CD1c-positive myeloid dendritic cell (primary cell): Measurements from ENCODE around the gene PYGB.
A peak's percentile ranks its signal among the peaks of the same experiment; 100 is the strongest.
"Not testable (repeated sequence)": the region's sequence is repeated elsewhere in the genome, so short reads cannot be mapped to it uniquely, and the experiment has no call there.

Experiments used
- DNase-seq: peaks from one replicate; pipeline ENCODE4 v3.0.0-alpha.2; 2016; ENCODE audit errors: extremely low spot score

PYGB gene

DNA sequence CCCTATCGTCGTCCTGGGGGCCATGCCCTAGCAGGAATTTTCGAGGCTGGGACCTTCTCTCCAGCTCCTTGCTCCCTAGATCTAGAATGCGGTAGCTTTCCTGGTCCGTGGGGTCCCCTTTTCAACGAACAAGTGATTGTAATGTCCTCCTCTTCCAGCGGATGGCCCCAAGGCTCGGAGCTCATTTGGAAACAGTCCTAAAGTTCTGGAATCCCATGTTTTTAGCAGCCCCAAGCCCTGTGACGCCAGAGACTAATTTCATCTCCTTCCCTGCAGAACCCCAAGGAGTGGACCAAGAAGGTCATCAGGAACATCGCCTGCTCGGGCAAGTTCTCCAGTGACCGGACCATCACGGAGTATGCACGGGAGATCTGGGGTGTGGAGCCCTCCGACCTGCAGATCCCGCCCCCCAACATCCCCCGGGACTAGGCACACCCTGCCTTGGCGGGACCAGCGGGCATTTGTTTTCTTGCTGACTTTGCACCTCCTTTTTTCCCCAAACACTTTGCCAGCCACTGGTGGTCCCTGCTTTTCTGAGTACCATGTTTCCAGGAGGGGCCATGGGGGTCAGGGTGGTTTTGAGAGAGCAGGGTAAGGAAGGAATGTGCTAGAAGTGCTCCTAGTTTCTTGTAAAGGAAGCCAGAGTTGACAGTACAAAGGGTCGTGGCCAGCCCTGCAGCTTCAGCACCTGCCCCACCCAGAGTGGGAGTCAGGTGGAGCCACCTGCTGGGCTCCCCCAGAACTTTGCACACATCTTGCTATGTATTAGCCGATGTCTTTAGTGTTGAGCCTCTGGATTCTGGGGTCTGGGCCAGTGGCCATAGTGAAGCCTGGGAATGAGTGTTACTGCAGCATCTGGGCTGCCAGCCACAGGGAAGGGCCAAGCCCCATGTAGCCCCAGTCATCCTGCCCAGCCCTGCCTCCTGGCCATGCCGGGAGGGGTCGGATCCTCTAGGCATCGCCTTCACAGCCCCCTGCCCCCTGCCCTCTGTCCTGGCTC, 48.5 kb downstream of the PYGB start:
- no peak for DNase-seq

DNA sequence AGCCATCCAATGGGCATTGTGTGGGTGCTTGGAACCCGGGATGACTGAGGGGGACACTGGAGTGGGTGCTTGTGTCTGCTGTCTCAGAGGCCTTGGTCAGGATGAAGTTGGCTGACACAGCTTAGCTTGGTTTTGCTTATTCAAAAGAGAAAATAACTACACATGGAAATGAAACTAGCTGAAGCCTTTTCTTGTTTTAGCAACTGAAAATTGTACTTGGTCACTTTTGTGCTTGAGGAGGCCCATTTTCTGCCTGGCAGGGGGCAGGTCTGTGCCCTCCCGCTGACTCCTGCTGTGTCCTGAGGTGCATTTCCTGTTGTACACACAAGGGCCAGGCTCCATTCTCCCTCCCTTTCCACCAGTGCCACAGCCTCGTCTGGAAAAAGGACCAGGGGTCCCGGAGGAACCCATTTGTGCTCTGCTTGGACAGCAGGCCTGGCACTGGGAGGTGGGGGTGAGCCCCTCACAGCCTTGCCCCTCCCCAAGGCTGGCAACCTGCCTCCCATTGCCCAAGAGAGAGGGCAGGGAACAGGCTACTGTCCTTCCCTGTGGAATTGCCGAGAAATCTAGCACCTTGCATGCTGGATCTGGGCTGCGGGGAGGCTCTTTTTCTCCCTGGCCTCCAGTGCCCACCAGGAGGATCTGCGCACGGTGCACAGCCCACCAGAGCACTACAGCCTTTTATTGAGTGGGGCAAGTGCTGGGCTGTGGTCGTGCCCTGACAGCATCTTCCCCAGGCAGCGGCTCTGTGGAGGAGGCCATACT, 49.4 kb downstream of the PYGB start:
- no peak for DNase-seq

- DNase-seq: no peak
Measured at GRCh38 chr20:25299806-25300205, 51.9 kb downstream of the PYGB start.

GRCh38 chr20:25300496-25301170, 52.7 kb downstream of the PYGB start:
- DNase-seq: no peak

DNA sequence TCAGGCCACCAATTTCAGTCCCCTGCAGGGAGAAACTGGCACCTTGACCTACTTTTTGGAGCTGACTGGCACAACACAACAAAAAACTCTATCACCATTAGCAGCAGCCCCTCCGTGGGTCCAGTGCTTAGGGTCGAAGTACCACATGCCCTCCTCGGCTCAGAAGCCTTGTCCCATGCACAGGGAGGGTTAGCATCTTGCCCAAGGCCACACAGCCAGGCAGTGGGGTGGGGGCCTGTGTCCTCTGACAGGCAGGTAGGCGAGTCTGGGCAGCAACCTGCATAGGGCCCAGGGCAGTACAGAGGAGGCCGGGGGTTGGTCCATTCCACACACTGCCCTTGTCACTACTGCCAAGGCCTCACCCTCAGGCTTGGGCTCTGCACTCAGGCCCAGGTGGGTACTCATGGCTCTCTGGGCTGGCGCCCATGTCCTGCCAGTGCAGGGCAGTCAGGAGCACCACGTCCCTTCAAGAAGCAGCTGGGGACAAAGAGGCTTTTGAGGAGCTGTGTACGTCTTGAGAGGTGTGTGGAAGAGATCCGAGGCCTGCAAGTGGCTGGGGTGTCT, 53.6 kb downstream of the PYGB start:
- DNase-seq: no peak

DNA sequence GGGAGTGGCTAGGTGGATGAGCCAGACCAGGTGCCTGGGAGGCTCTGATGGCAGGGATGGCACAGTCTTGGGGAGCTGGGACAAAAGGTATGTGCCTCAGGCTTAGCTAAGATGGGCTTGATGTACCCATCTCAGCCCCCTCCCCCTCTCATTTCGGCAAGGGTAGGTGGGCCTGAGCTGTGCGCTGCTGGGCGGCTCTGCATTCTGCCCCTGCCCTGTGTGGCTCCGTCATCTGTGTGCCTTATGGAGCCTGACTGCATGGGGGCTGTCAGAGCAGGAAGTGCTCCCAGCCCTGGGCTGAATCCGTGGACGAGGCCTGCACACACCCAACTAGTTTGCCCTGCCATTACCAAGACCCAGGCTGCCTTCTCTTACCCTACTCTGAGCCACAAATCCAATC, 54.7 kb downstream of the PYGB start:
- no peak for DNase-seq

- DNase-seq: no peak
Measured at GRCh38 chr20:25303292-25304024, 55.6 kb downstream of the PYGB start.

DNA sequence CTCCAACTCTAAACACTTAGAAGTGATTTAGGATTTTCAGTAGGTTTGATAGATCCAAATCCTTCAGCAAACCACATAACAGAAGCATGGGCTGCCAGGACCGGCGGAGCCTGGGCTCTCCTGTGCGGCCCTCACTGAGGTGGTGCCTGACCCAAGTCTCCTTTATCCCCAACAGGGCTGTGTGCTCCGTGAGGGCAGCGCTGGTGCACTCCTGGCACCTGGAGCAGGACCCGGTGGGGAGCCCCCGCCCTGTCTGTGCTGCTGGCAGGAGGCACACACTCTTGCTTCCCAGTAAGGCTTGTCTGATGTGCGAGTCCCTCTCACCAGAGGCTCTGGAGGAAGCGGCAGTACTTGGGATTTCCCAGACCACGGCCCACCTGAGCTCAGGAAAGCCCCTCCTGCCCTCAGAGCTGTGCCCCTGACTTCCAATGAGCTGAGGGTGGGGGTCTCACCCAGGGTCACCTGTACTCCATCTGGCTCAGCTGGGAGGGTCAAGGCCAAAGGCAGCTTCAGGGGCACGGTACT, 56.2 kb downstream of the PYGB start:
- no peak for DNase-seq

- DNase-seq: no peak
Measured at GRCh38 chr20:25306991-25307903, 59.4 kb downstream of the PYGB start.

DNA sequence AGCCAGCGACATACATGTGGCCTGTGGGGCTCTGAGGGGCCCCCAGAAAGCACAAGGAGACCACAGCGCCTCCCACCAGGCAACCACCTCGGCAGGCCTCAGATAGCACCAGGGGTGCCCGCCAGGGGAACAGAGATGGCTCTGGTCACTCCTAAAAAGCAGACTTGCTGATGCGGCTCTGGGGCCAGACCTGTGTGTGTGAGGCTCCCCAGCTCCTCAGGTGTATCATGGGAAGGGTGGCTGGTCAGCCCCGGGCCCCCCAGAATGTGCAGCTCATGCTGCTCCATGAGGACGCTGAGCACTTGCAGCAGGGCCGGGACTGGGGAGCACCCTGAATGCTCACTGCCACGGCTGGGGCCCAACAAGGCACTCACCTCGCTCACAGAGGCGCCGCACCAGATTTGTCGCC, 60.2 kb downstream of the PYGB start:
- DNase-seq: peak; percentile 49

DNA sequence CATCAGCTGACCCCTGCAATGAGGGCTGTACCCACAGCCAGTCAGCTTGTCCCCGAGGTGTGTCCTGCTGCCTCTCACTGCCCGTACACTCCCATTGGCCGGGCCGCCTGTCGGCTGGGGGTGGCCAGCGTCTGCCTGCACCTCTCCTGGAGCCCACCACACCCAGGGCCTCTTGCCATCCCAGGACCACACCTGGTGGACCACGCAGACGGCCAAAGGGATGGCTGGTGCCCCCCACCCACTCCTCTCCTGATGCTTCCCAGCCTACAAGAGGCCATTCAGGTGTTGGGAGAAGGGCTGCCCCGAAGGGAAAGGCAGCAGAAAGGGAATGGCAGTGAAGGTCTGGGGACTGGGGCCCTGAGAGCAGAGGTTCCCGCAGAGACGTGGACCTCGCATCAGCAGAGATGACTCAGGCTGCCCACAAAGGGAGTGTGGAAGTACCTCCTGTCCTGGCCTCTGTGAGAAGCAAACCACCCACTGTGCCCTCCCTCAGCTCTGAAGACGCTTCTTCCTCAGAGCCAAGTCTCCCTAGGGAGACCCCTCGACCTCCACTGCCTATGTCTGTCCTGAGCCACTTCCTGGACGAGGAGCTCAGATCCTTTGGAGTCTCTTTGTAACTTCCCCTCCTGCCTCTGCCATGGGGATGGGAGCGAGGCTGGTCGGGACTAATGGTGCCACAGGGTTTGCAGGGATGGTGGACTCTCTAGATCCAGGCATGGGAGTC, 60.9 kb downstream of the PYGB start:
- peak; percentile 81 for DNase-seq

DNA sequence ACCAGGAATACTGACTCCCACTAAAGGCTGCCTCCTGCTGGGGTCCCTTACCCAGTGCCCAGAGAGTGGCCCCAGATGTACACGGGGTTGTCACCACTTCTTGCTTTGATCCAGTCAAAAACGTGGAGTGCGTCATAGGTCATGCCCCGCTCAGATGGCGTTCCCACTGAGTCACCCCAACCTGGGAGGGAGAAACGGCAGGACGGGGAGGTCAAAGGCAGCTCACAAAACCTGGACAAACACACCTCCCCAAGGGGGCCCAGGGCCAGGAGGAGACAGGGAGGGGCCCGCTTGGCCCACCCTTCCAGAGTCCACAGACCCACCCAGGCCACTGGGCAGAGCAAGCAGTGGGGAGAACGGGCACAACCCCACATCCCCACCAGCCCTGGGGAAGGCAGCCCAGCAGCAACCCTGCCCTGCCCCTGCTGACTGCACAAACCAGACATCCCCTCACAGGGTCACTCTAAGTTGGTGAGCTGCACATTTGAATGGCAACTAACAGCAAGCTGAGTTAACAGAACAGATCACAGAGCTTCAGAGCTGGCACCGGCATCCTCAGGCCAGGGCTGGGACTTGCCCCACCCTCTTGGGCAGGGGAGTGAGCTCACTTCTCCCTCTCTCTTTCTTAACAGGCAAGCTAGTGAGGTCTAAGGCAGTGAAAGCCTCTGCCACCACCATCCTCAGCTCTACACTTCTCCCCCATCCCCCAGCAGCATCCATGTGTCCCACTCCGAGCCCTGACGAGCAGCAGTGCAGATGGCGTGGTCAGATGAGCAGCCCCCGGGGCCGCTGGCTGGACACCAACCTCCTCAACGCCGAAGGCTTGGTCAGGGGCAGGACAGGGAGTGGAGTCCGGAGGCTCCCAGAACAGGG, 61.7 kb downstream of the PYGB start:
- peak; percentile 75 for DNase-seq

- peak; percentile 88 for DNase-seq
Measured at GRCh38 chr20:25310268-25310920, 62.5 kb downstream of the PYGB start.

- no peak for DNase-seq
Measured at GRCh38 chr20:25310921-25311728, 63.2 kb downstream of the PYGB start.

- not testable (repeated sequence) for DNase-seq
Measured at GRCh38 chr20:25312716-25313115, 64.8 kb downstream of the PYGB start.

GRCh38 chr20:25313593-25313992, 65.7 kb downstream of the PYGB start:
- DNase-seq: no peak
